IgD-negative memory B cell (primary cell): Measurements from ENCODE around the gene BLVRB. TPM values are rescaled to one million over a fixed set of nuclear protein-coding genes. Genes with fewer than 3 reads are reported as not detected.
A peak's percentile ranks its signal among the peaks of the same experiment; 100 is the strongest.
"Not testable (repeated sequence)": the region's sequence is repeated elsewhere in the genome, so short reads cannot be mapped to it uniquely, and the experiment has no call there.

Experiments used
- H3K27ac Mint-ChIP-seq, 3 donors: one replicate each; pipeline ENCODE4 v1.8.0; 2020 to 2022; ENCODE audit warnings: mild to moderate bottlenecking in 3 of 3, mixed read lengths in 3 of 3, moderate library complexity in 1 of 3
- H3K27me3 Mint-ChIP-seq: one replicate; pipeline ENCODE4 v1.8.0; 2021; ENCODE audit warnings: mixed read lengths
- H3K36me3 Mint-ChIP-seq: one replicate; pipeline ENCODE4 v1.8.0; 2020; ENCODE audit warnings: mild to moderate bottlenecking, mixed read lengths
- H3K4me1 Mint-ChIP-seq, 3 donors: one replicate each; pipeline ENCODE4 v1.8.0; 2020 to 2022; ENCODE audit warnings: mixed read lengths in 3 of 3, mild to moderate bottlenecking in 1 of 3
- H3K4me3 Mint-ChIP-seq, 4 donors: one replicate each; pipeline ENCODE4 v1.8.0; 2020 to 2022; ENCODE audit warnings: mild to moderate bottlenecking in 4 of 4, mixed read lengths in 4 of 4, moderate library complexity in 3 of 4
- H3K9me3 Mint-ChIP-seq, 3 donors: one replicate each; pipeline ENCODE4 v1.8.0; 2020 to 2021; ENCODE audit warnings: mixed read lengths in 3 of 3, mild to moderate bottlenecking in 1 of 3
- polyA plus RNA-seq: library from polyadenylated mRNA; unstranded; fragments of 300-500 nt; fragmentation: Illumina TruSeq; gene quantifications from one replicate; pipeline ENCODE4 v1.2.3, GENCODE V29; 2021

Gene BLVRB
- polyA plus RNA-seq, 1 donor from 2014 or later, result 35.9 TPM

DNA sequence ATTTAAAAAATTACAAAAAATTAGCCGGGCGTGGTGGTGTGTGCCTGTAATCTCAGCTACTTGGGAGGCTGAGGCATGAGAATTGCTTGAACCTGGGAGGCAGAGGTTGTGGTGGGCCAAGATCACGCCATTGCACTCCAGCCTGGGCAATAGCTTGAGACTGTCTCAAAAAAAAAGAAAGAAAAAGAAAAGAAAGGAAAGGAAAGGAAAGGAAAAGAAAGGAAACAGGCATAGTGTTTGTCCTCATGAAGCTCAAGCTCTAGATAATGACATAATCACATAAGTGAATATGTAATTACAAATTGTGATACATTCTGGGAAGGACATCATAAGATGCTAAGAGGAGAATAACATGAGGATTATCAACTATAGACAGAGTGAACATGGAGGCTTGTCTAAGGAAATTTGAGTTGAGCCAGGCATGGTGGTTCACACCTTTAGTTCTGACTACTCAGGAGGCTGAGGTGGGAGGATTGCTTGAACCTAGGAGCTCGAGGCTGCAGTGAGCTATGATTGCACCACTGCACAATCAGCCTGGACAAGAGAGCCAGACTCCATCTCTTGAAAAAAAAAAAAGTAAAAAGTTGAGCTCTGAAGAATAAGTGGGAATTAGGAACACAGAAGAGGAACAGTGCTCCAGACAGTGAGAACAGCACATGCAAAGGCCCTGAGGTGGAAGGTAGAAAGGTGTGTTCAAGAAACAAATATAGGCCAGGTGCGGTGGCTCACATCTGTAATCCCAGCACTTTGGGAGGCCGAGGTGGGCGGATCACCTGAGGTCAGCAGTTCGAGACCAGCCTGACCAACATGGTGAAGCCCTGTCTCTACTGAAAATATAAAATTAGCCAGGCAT is 35.4 kb upstream of the BLVRB start:
- not testable (repeated sequence) for H3K27ac Mint-ChIP-seq, H3K9me3 Mint-ChIP-seq, H3K4me3 Mint-ChIP-seq, H3K36me3 Mint-ChIP-seq, H3K4me1 Mint-ChIP-seq
- H3K27me3 Mint-ChIP-seq, result peaks cover 18% of the 10 kb centered on the region

DNA sequence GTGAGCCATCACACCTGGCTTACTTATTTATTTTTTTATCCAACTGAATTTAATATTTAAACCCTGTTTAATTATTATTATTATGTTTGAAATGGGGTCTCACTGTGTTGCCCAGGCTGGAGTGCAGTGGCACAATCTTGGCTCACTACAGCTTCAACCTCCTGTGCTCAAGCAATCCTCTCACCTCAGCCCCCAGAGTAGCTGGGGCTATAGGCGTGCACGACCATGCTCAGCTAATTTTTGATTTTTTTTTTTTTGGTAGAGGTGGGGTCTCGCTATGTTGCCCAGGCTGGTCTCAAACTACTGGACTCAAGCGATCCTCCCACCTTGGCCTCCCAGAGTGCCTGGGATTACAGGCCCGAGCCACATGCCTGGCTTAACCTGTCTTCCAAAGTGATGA is 33.8 kb upstream of the BLVRB start:
- Mint-ChIP-seq H3K4me1 (peaks cover 0 to 2% (median 2%) of the 10 kb centered on the region in 3 donors), H3K27ac (no peak overlapping the region), H3K4me3 (no peak overlapping the region), H3K9me3 (peaks cover 0 to 3% (median 0%) of the 10 kb centered on the region in 3 donors), H3K27me3 (peaks cover 16% of the 10 kb centered on the region), H3K36me3 (peaks cover 2% of the 10 kb centered on the region)

DNA sequence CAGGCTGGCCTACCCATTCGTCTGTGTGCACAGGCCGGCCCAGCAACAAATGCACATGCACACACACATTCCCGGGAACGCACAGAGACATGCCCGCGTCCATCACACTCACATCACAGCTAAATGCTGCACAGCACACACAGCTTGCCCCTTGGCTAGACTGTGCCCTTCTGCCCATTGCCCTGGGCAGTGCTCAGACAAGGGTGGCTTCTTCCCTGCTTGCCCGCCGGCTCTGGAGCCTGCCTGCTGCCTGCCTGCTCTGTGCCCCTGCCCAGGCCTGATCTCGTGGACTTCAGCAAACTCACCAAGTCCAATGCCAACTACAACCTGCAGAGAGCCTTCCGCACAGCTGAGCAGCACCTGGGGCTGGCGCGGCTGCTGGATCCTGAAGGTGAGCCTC is 31.7 kb upstream of the BLVRB start:
- peaks cover 2% of the 10 kb centered on the region for H3K36me3 Mint-ChIP-seq
- no peaks in the 10 kb centered on the region for H3K9me3 Mint-ChIP-seq
- H3K4me1 Mint-ChIP-seq, result peaks cover 0 to 2% (median 0%) of the 10 kb centered on the region in 3 donors
- H3K4me3 Mint-ChIP-seq, result no peak overlapping the region
- H3K27ac Mint-ChIP-seq, result no peak overlapping the region
- peaks cover 3% of the 10 kb centered on the region for H3K27me3 Mint-ChIP-seq

DNA sequence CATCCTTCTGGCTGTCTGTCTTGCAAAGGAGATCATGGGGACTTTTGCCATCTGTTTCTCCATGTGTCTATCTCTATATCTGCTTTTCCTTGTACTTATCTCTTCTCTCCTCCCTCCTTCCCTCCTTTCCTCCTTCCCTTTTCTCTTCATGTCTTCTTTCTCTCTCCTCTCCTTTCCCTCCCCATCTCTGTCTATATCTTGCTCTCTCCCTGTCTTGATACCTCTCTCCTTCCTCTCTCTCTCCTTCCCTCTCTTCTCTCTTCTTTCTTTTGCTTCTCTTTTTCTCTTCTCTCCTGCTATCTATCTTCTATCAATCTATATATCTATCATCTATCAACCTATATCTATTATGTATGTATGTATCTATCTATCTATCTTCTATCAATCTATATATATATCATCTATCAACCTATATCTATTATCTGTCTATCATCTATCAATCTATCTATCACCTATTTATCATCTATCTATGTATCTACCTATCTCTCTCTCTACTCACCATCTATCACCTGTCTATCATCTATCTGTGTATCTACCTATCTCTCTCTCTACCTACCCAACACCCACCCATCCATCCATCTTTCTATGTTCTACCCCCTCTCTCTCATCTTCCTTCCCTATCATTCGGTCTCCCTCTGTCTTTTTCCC is 28.8 kb upstream of the BLVRB start:
- Mint-ChIP-seq H3K36me3 (peaks cover 4% of the 10 kb centered on the region), H3K27me3 (peaks cover 3% of the 10 kb centered on the region), H3K27ac (no peak overlapping the region), H3K4me1 (peaks cover 0 to 2% (median 0%) of the 10 kb centered on the region in 3 donors), H3K9me3 (no peaks in the 10 kb centered on the region), H3K4me3 (no peak overlapping the region)

GRCh38 chr19:40493778-40494177 is 28.2 kb upstream of the BLVRB start:
- Mint-ChIP-seq H3K9me3 (no peaks in the 10 kb centered on the region), H3K4me3 (no peak overlapping the region), H3K27me3 (peaks cover 3% of the 10 kb centered on the region), H3K36me3 (peaks cover 4% of the 10 kb centered on the region), H3K27ac (no peak overlapping the region), H3K4me1 (peaks cover 0 to 2% (median 0%) of the 10 kb centered on the region in 3 donors)

GRCh38 chr19:40492274-40492673 is 26.7 kb upstream of the BLVRB start:
- Mint-ChIP-seq H3K4me1 (peaks cover 0 to 2% (median 0%) of the 10 kb centered on the region in 3 donors), H3K4me3 (no peak overlapping the region), H3K27ac (peak overlapping the region in 1 of 3 donors; percentile 6), H3K9me3 (no peaks in the 10 kb centered on the region), H3K27me3 (peaks cover 9% of the 10 kb centered on the region), H3K36me3 (peaks cover 4% of the 10 kb centered on the region)

GRCh38 chr19:40489882-40490230 is 24.3 kb upstream of the BLVRB start:
- H3K36me3 Mint-ChIP-seq, result peaks cover 4% of the 10 kb centered on the region
- peaks cover 13% of the 10 kb centered on the region for H3K27me3 Mint-ChIP-seq
- peaks cover 0 to 3% (median 0%) of the 10 kb centered on the region in 3 donors for H3K4me1 Mint-ChIP-seq
- H3K9me3 Mint-ChIP-seq, result no peaks in the 10 kb centered on the region
- H3K4me3 Mint-ChIP-seq, result no peak overlapping the region
- H3K27ac Mint-ChIP-seq, result no peak overlapping the region

DNA sequence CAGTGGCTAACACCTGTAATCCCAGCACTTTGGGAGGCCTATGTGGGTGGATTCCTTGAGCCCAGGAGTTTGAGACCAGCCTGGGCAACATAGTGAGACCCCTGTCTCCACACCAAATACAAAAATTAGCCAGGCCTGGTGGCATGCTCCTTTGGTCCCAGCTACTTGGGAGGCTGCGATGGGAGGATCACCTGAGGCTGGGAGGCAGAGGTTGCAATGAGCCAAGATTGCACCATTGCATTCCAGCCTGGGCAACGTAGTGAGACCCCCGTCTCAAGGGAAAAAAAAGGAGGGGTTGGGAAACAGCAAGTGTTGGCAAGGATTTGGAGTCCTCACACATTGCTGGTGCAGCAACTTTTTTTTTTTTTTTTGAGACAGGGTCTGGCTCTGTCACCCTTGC is 20.5 kb upstream of the BLVRB start:
- peaks cover 19% of the 10 kb centered on the region for H3K27me3 Mint-ChIP-seq

GRCh38 chr19:40475878-40476644 is 10.5 kb upstream of the BLVRB start:
- not testable (repeated sequence) for H3K27ac Mint-ChIP-seq, H3K27me3 Mint-ChIP-seq, H3K9me3 Mint-ChIP-seq, H3K4me3 Mint-ChIP-seq, H3K4me1 Mint-ChIP-seq, H3K36me3 Mint-ChIP-seq

More for the DNA sequence above, 20.5 kb upstream of the BLVRB start:
- Mint-ChIP-seq H3K4me1 (peaks cover 0 to 3% (median 0%) of the 10 kb centered on the region in 3 donors), H3K4me3 (no peak overlapping the region), H3K27ac (no peak overlapping the region), H3K9me3 (no peaks in the 10 kb centered on the region), H3K36me3 (peaks cover 1% of the 10 kb centered on the region)

GRCh38 chr19:40474737-40475136 is 9.2 kb upstream of the BLVRB start:
- Mint-ChIP-seq H3K27ac (no peak overlapping the region), H3K36me3 (no peaks in the 10 kb centered on the region), H3K27me3 (peaks cover 4% of the 10 kb centered on the region), H3K4me3 (no peak overlapping the region), H3K9me3 (no peaks in the 10 kb centered on the region), H3K4me1 (no peaks in the 10 kb centered on the region)

GRCh38 chr19:40472516-40472915 is 7.0 kb upstream of the BLVRB start:
- peaks cover 6% of the 10 kb centered on the region for H3K27me3 Mint-ChIP-seq
- H3K4me1 Mint-ChIP-seq, result peaks cover 0 to 3% (median 0%) of the 10 kb centered on the region in 3 donors
- H3K27ac Mint-ChIP-seq, result no peak overlapping the region
- H3K4me3 Mint-ChIP-seq, result no peak overlapping the region
- H3K9me3 Mint-ChIP-seq, result no peaks in the 10 kb centered on the region
- no peaks in the 10 kb centered on the region for H3K36me3 Mint-ChIP-seq

DNA sequence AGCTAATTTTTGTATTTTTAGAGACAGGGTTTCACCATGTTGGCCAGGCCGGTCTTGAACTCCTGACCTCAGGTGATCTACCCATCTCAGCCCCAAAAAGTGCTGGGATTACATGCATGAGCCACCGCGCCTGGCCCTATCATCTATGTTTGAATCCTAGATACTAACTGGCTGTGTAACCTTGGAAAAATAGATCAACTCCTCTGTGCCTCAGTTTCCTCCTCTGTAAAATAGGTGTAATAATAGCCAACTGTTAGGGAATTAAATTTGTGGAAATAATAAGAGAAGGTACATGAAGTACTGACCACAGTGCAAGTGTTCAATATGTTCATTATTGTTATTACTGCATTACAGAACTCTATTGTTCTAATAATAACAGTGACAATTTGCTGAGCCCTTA is 5.6 kb upstream of the BLVRB start:
- no peaks in the 10 kb centered on the region for H3K9me3 Mint-ChIP-seq
- H3K27ac Mint-ChIP-seq, result peak overlapping the region in 1 of 3 donors; percentile 44
- H3K27me3 Mint-ChIP-seq, result peaks cover 10% of the 10 kb centered on the region
- peak overlapping the region in 1 of 4 donors; percentile 22 for H3K4me3 Mint-ChIP-seq
- H3K4me1 Mint-ChIP-seq, result peaks cover 6 to 10% (median 6%) of the 10 kb centered on the region in 3 donors
- no peaks in the 10 kb centered on the region for H3K36me3 Mint-ChIP-seq

DNA sequence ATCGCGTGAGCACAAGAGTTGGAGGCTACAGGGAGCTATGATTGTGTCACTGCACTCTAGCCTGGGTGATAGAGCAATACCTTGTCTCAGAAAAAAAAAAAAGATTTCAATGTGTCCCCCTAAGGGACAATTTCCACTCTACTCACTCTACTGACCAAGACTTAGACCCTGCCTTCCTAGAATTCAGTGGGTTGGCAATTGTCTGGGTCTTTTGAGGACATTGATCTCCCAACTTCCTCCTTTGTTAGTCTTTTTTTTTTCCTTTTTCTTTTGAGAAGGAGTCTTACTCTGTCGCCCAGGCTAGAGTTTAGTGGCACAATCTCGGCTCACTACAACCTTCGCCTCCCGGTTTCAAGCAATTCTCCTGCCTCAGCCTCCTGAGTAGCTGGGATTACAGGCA is 3.5 kb upstream of the BLVRB start:
- H3K27me3 Mint-ChIP-seq, result peaks cover 7% of the 10 kb centered on the region
- H3K4me3 Mint-ChIP-seq, result peak overlapping the region in 1 of 4 donors; percentile 64
- H3K27ac Mint-ChIP-seq, result no peak overlapping the region
- H3K36me3 Mint-ChIP-seq, result no peaks in the 10 kb centered on the region
- no peaks in the 10 kb centered on the region for H3K9me3 Mint-ChIP-seq
- peaks cover 6 to 18% (median 15%) of the 10 kb centered on the region in 3 donors for H3K4me1 Mint-ChIP-seq

- H3K9me3 Mint-ChIP-seq, result no peaks in the 10 kb centered on the region
- peaks cover 5% of the 10 kb centered on the region for H3K27me3 Mint-ChIP-seq
- peak within 1 kb of the TSS; percentile 53 to 88 (median 73) for H3K27ac Mint-ChIP-seq
- H3K36me3 Mint-ChIP-seq, result no peaks in the 10 kb centered on the region
- peak within 1 kb of the TSS; percentile 64 to 91 (median 84) for H3K4me3 Mint-ChIP-seq
- peaks cover 10 to 21% (median 17%) of the 10 kb centered on the region in 3 donors for H3K4me1 Mint-ChIP-seq
These were observed 1.6 kb upstream of the BLVRB start, which contains the start of gene SPTBN4 for GRCh38 chr19:40466985-40467734. SPTBN4 (plus strand) TSS chr19:40467001; CDS start chr19:40472622, 5,621 bp downstream.
